Cerebellar cortex (tissue), 1 donor: ENCODE results near the gene CHMP1A.
"Not testable (repeated sequence)": the region's sequence is repeated elsewhere in the genome, so short reads cannot be mapped to it uniquely, and the experiment has no call there.

ENCODE experiments used
- DNase-seq: peaks from one replicate; pipeline ENCODE4 v3.0.0-alpha.2; 2015; ENCODE audit warnings: low spot score

CHMP1A gene

GRCh38 chr16:89658221-89658879 is 842 bp upstream of the CHMP1A start:
- DNase-seq = no peak

- no peak for DNase-seq
Observed at GRCh38 chr16:89656435-89657121, 930 bp downstream of the CHMP1A start.

- DNase-seq = no peak
Observed at GRCh38 chr16:89655062-89655643, 2.4 kb downstream of the CHMP1A start.

GRCh38 chr16:89653656-89654295 is 3.7 kb downstream of the CHMP1A start:
- DNase-seq = no peak

GRCh38 chr16:89651584-89651983 is 5.9 kb downstream of the CHMP1A start:
- no peak for DNase-seq

- DNase-seq = no peak
Observed at GRCh38 chr16:89646906-89647305, 10.6 kb downstream of the CHMP1A start.

- DNase-seq = no peak
Observed at GRCh38 chr16:89646270-89646669, 11.2 kb downstream of the CHMP1A start.

GRCh38 chr16:89645122-89645521 is 12.4 kb downstream of the CHMP1A start:
- DNase-seq = no peak

GRCh38 chr16:89643769-89644300 is 13.7 kb downstream of the CHMP1A start:
- no peak for DNase-seq

GRCh38 chr16:89642574-89642973 is 14.9 kb downstream of the CHMP1A start:
- no peak for DNase-seq

- no peak for DNase-seq
Observed at GRCh38 chr16:89641458-89642119, 15.9 kb downstream of the CHMP1A start.

GRCh38 chr16:89639385-89639784 is 18.1 kb downstream of the CHMP1A start:
- no peak for DNase-seq

GRCh38 chr16:89638455-89638854 is 19.1 kb downstream of the CHMP1A start:
- DNase-seq = no peak

- no peak for DNase-seq
Observed at GRCh38 chr16:89637379-89637778, 20.1 kb downstream of the CHMP1A start.

GRCh38 chr16:89636663-89637062 is 20.8 kb downstream of the CHMP1A start:
- no peak for DNase-seq

GRCh38 chr16:89634463-89635385 is 22.8 kb downstream of the CHMP1A start:
- DNase-seq = not testable (repeated sequence)

GRCh38 chr16:89633064-89633631 is 24.4 kb downstream of the CHMP1A start:
- no peak for DNase-seq

- DNase-seq = no peak
Observed at GRCh38 chr16:89629827-89630610, 27.5 kb downstream of the CHMP1A start.
